Panc1 (cell line): ENCODE measurements around the gene ZSCAN20. TPM values are rescaled to one million over a fixed set of nuclear protein-coding genes. Genes with fewer than 3 reads are reported as not detected.

Experiments used
- ATAC-seq: fragments of 200-7000 bp; cut with Tn5 transposase; 2 replicates; pipeline ENCODE4 v1.9.1; 2020; ENCODE audit warnings: mild to moderate bottlenecking, moderate library complexity
- BruUV-seq: library from RNA; stranded (reverse); fragments of 400-500 nt; replicated peaks from 2 replicates; lab custom pipeline; 2021; lab: Mats Ljungman, UMichigan
- CTCF ChIA-PET: fragments of 300-600 bp; sonication (Branson Sonifier 250); formaldehyde crosslinking; loops from one replicate; lab custom pipeline; 2022; ENCODE audit warnings: antibody characterized with exemption; lab: Charles Lee
- POLR2A ChIA-PET: fragments of 300-600 bp; sonication (Branson Sonifier 250); formaldehyde crosslinking; loops from one replicate; lab custom pipeline; 2022; ENCODE audit warnings: antibody characterized with exemption; lab: Charles Lee
- DNase-seq: peaks from one replicate; pipeline ENCODE4 v3.0.0-alpha.2; 2010; ENCODE audit warnings: low read depth, low spot score
- H3K27ac ChIP-seq: 2 replicates; pipeline ENCODE4 v1.5.1; 2011; ENCODE audit warnings: mild to moderate bottlenecking, low read length, inconsistent platforms
- H3K27me3 ChIP-seq: fragments of 200-500 bp; sonication (Bioruptor generic); 2 replicates; pipeline ENCODE4 v1.6.0; 2014; ENCODE audit warnings: low read length, inconsistent platforms; ENCODE audit not compliant: control insufficient read depth, insufficient read depth
- H3K36me3 ChIP-seq: fragments of 200-500 bp; sonication (Bioruptor generic); 2 replicates; pipeline ENCODE4 v1.5.1; 2014; ENCODE audit warnings: inconsistent platforms, mild to moderate bottlenecking, low read length, moderate library complexity; ENCODE audit not compliant: control insufficient read depth, insufficient read depth
- H3K4me1 ChIP-seq: 2 replicates; pipeline ENCODE4 v1.5.1; 2011; ENCODE audit warnings: inconsistent platforms, mild to moderate bottlenecking, low read length, moderate library complexity; ENCODE audit not compliant: control insufficient read depth, insufficient read depth
- H3K4me3 ChIP-seq, 2 experiments: 2 replicates each; pipeline ENCODE4 v1.5.1; 2011 to 2012; ENCODE audit warnings: low read depth in 2 of 2, low read length in 2 of 2, mild to moderate bottlenecking in 2 of 2, inconsistent platforms in 1 of 2, moderate library complexity in 1 of 2
- H3K9me3 ChIP-seq: fragments of 200-500 bp; sonication (Bioruptor generic); 2 replicates; pipeline ENCODE4 v1.5.1; 2014; ENCODE audit warnings: low read depth, mild to moderate bottlenecking, inconsistent platforms, low read length, moderate library complexity; ENCODE audit not compliant: control insufficient read depth, insufficient read depth
- CTCF ChIP-seq: fragments of 450-650 bp; IDR thresholded peaks from 2 replicates; pipeline ENCODE4 v1.5.1; 2017; ENCODE audit warnings: mild to moderate bottlenecking
- POLR2AphosphoS5 ChIP-seq: IDR thresholded peaks from 2 replicates; pipeline ENCODE4 v1.6.1; 2012; ENCODE audit warnings: mild to moderate bottlenecking, low read depth, low read length, moderate library complexity
- REST ChIP-seq, 2 experiments: IDR thresholded peaks; 2 replicates each; pipeline ENCODE4 v1.6.1; 2011 to 2012; ENCODE audit warnings: low read depth in 2 of 2, control low read depth in 1 of 2, low read length in 1 of 2, mild to moderate bottlenecking in 1 of 2, moderate library complexity in 1 of 2; ENCODE audit not compliant: insufficient read depth in 1 of 2
- SIN3A ChIP-seq: IDR thresholded peaks from 2 replicates; pipeline ENCODE4 v1.6.1; 2012; ENCODE audit warnings: low read depth, mild to moderate bottlenecking, low read length, moderate library complexity, borderline replicate concordance; ENCODE audit not compliant: insufficient read depth
- TCF7L2 ChIP-seq: IDR thresholded peaks from 2 replicates; pipeline ENCODE4 v1.6.1; 2011; ENCODE audit warnings: mild to moderate bottlenecking, low read depth, low read length, inconsistent platforms
- in situ Hi-C: cut with HindIII; loops from 2 replicates; pipeline ENCODE4 v1.10.0; 2016; ENCODE audit warnings: low sequenced_read_pairs, low pct_unique_long_range_greater_than_20kb
- intact Hi-C: fragments of 100-400 bp; cut with micrococcal nuclease; formaldehyde crosslinking; loops from one replicate; pipeline ENCODE4 v1.10.0; 2022; ENCODE audit not compliant: unreplicated experiment
- total RNA-seq: library from RNA; stranded (reverse); gene quantifications from one replicate; pipeline ENCODE4 v1.2.1, GENCODE V29; 2021; ENCODE audit not compliant: unreplicated experiment

ZSCAN20 gene
- total RNA-seq, 1 experiment from 2014 or later = 6.9 TPM

- TF ChIP-seq REST (IDR thresholded peaks at IDR 0.05; ENCODE audit: insufficient read depth in 1 of 2, low read depth in 2 of 2, low read length in 1 of 2) (no peak), TCF7L2 (no peak), CTCF (no peak), SIN3A (no peak), POLR2AphosphoS5 (no peak)
- POLR2A ChIA-PET = no interaction called here
Measured at GRCh38 chr1:33426916-33427315, 45.5 kb upstream of the ZSCAN20 start.

GRCh38 chr1:33428661-33429060 lies 43.8 kb upstream of the ZSCAN20 start:
- POLR2A ChIA-PET = no interaction called here
- Histone ChIP-seq H3K4me3 (peak overlapping the region in 1 of 2 experiments; percentile 55; a peak in 2 of 4 replicates), H3K27ac (no peak overlapping the region), H3K9me3 (no peaks in the 10 kb centered on the region), H3K36me3 (peaks cover 6% of the 10 kb centered on the region; the same call in 1 of the 2 replicates), H3K4me1 (peaks cover 9% of the 10 kb centered on the region), H3K27me3 (peaks cover 9% of the 10 kb centered on the region)
- in situ Hi-C loops (no loop called here), intact Hi-C loops (no loop called here)
- no peak for TF ChIP-seq CTCF
- TF ChIP-seq REST (IDR thresholded peaks at IDR 0.05; ENCODE audit: insufficient read depth in 1 of 2, low read depth in 2 of 2, low read length in 1 of 2) = no peak
- TF ChIP-seq SIN3A = no peak
- TF ChIP-seq POLR2AphosphoS5 = no peak
- TF ChIP-seq TCF7L2 = no peak
- ATAC-seq (no peak), DNase-seq (no peak)
- CTCF ChIA-PET = no interaction called here
- no TSS peak for BruUV-seq

More at GRCh38 chr1:33426916-33427315, 45.5 kb upstream of the ZSCAN20 start:
- DNase-seq = no peak
- H3K9me3 ChIP-seq = no peaks in the 10 kb centered on the region
- intact Hi-C loops (no loop called here), in situ Hi-C loops (no loop called here)
- no peak overlapping the region for H3K4me3 ChIP-seq
- CTCF ChIA-PET = no interaction called here
- ATAC-seq = no peak
- peaks cover 9% of the 10 kb centered on the region for H3K27me3 ChIP-seq
- no peak overlapping the region for H3K27ac ChIP-seq
- peaks cover 6% of the 10 kb centered on the region; the same call in 1 of the 2 replicates for H3K36me3 ChIP-seq
- BruUV-seq = no TSS peak
- peaks cover 9% of the 10 kb centered on the region for H3K4me1 ChIP-seq
